Activated CD8-positive, alpha-beta T cell treated with anti-CD3 and anti-CD28 coated beads for 36 hours (primary cell): ENCODE data around the gene RASGRP4. TPM values are rescaled to one million over a fixed set of nuclear protein-coding genes. Genes with fewer than 3 reads are reported as not detected.

Source experiments
- ATAC-seq: fragments of 200-7000 bp; cut with Tn5 transposase; one replicate; pipeline ENCODE4 v1.10.0; 2021; ENCODE audit warnings: mild to moderate bottlenecking, moderate library complexity
- CTCF ChIA-PET: fragments of 350-600 bp; sonication (Branson Sonifier 250); formaldehyde crosslinking; loops from one replicate; lab custom pipeline; 2021; ENCODE audit warnings: antibody characterized with exemption; lab: Charles Lee
- POLR2A ChIA-PET: fragments of 350-600 bp; sonication (Branson Sonifier 250); formaldehyde crosslinking; loops from one replicate; lab custom pipeline; 2021; ENCODE audit warnings: antibody characterized with exemption; lab: Charles Lee
- DNase-seq: peaks from one replicate; pipeline ENCODE4 v3.0.0-alpha.2; 2020
- H3K27ac Mint-ChIP-seq: one replicate; pipeline ENCODE4 v1.8.0; 2021; ENCODE audit warnings: mild to moderate bottlenecking, mixed read lengths
- H3K27me3 Mint-ChIP-seq: one replicate; pipeline ENCODE4 v1.8.0; 2021; ENCODE audit warnings: mixed read lengths
- H3K36me3 Mint-ChIP-seq: one replicate; pipeline ENCODE4 v1.8.0; 2021; ENCODE audit warnings: low read depth, mixed read lengths
- H3K4me1 Mint-ChIP-seq: one replicate; pipeline ENCODE4 v1.8.0; 2021; ENCODE audit warnings: low read depth, mixed read lengths
- H3K4me3 Mint-ChIP-seq: one replicate; pipeline ENCODE4 v1.8.0; 2021; ENCODE audit warnings: mild to moderate bottlenecking, moderate library complexity, mixed read lengths
- H3K9me3 Mint-ChIP-seq: one replicate; pipeline ENCODE4 v1.8.0; 2021; ENCODE audit warnings: mixed read lengths
- intact Hi-C: fragments of 100-400 bp; cut with micrococcal nuclease; formaldehyde crosslinking; loops from one replicate; pipeline ENCODE4 v1.10.0; 2022
- total RNA-seq, 2 experiments: library from RNA; stranded (reverse); gene quantifications; one replicate each; pipeline ENCODE4 v1.2.3, GENCODE V29; 2021
- TF ChIP-seq, protein P1 (sequence below): fragments of 200-600 bp; IDR thresholded peaks from one replicate; pipeline ENCODE4 v1.8.0; 2022; ENCODE audit warnings: antibody characterized with exemption, mild to moderate bottlenecking

Gene RASGRP4
- total RNA-seq, 2 experiments from 2014 or later: 1.4 to 1.8 TPM

DNA sequence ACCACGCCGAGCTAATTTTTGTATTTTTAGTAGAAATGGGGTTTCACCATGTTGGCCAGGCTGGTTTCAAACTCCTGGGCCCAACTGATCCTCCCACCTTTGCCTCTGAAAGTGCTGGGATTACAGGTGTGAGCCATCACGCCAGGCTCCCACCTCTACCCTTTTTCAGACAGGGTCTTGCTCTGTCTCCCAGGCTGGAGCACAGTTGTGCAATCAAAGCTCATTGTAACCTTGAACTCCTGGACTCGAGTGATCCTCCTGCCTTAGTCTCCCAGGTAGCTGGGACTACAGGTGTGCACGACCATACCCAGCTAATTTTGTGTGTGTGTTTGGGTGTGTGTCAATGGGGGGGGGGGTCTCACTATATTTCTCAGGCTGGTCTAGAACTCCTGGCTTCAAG is 1.7 kb downstream of the RASGRP4 start:
- Mint-ChIP-seq H3K4me3 (no peak overlapping the region), H3K36me3 (no peaks in the 10 kb centered on the region), H3K4me1 (peaks cover 17% of the 10 kb centered on the region), H3K27me3 (peaks cover 6% of the 10 kb centered on the region), H3K27ac (no peak overlapping the region), H3K9me3 (no peaks in the 10 kb centered on the region)
- ATAC-seq (no peak), DNase-seq (no peak)
- TF ChIP-seq, protein P1, sequence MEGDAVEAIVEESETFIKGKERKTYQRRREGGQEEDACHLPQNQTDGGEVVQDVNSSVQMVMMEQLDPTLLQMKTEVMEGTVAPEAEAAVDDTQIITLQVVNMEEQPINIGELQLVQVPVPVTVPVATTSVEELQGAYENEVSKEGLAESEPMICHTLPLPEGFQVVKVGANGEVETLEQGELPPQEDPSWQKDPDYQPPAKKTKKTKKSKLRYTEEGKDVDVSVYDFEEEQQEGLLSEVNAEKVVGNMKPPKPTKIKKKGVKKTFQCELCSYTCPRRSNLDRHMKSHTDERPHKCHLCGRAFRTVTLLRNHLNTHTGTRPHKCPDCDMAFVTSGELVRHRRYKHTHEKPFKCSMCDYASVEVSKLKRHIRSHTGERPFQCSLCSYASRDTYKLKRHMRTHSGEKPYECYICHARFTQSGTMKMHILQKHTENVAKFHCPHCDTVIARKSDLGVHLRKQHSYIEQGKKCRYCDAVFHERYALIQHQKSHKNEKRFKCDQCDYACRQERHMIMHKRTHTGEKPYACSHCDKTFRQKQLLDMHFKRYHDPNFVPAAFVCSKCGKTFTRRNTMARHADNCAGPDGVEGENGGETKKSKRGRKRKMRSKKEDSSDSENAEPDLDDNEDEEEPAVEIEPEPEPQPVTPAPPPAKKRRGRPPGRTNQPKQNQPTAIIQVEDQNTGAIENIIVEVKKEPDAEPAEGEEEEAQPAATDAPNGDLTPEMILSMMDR: no peak
- intact Hi-C loops: no loop called here
- POLR2A ChIA-PET: interaction anchor here (0.6 kb wide), 1 partner anchor 38 kb away, joined by 3 read pairs; no protein-coding TSS in a partner anchor
- CTCF ChIA-PET: interaction anchor here (3.5 kb wide), 1 partner anchor 21 kb away, joined by 19 read pairs; the partner anchor contains the start of gene FAM98C

DNA sequence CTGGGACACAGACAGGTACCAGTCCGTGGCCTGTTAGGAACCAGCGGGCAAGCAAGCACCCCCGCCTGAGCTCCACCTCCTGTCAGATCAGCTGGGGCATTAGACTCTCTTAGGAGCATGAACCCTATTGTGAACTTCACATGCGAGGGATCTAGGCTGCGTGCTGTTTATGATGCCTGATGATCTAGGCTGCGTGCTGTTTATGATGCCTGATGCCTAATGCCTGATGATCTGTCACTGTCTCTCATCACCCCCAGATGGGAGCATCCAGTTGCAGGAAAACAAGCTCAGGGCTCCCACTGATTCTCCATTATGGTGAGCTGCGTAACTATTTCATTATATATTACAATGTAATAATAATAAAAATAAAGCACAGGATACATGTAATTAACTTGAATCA is 3.6 kb downstream of the RASGRP4 start:
- ChIA-PET POLR2A (interaction anchor here (0.6 kb wide), 1 partner anchor 48 kb away, joined by 3 read pairs; the partner anchor contains the start of gene PSMD8), CTCF (interaction anchor here (0.8 kb wide), 1 partner anchor 20 kb away, joined by 3 read pairs; the partner anchor contains the start of gene FAM98C)
- Mint-ChIP-seq H3K27ac (no peak overlapping the region), H3K36me3 (no peaks in the 10 kb centered on the region), H3K9me3 (no peaks in the 10 kb centered on the region), H3K27me3 (peaks cover 3% of the 10 kb centered on the region), H3K4me1 (peaks cover 16% of the 10 kb centered on the region), H3K4me3 (no peak overlapping the region)
- ATAC-seq (no peak), DNase-seq (no peak)
- intact Hi-C loops: no loop called here
- TF ChIP-seq, protein P1: no peak

DNA sequence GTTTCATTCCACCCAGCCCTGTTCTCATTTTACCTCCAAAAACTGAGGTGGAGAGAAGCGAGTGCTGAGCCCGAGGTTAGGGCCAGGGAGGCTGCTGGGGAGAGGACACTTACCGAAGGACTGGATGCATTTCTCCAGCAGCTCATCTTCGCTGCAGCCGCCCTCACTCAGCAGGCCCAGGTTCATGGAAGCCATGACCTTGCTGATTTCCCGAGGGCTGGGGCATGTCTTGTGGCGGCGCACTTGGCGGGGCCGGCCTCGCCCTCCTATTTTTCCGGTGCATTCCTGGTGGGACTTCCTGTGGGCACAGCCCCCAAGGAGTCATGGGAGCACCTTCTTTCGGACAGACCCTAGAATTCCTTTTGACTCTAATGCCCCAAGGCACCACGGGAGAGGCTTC is 4.2 kb downstream of the RASGRP4 start:
- ChIA-PET CTCF (interaction anchor here (7.3 kb wide), 1 partner anchor 19 kb away, joined by 35 read pairs; the partner anchor contains the start of gene FAM98C), POLR2A (interaction anchor here (0.6 kb wide), 1 partner anchor 47 kb away, joined by 3 read pairs; the partner anchor contains the start of gene PSMD8)
- H3K27ac Mint-ChIP-seq: no peak overlapping the region
- H3K4me1 Mint-ChIP-seq: peaks cover 20% of the 10 kb centered on the region
- no peaks in the 10 kb centered on the region for H3K36me3 Mint-ChIP-seq
- intact Hi-C loops: no loop called here
- ATAC-seq (no peak), DNase-seq (no peak)
- no peak overlapping the region for H3K4me3 Mint-ChIP-seq
- H3K27me3 Mint-ChIP-seq: peaks cover 3% of the 10 kb centered on the region
- TF ChIP-seq, protein P1: no peak
- H3K9me3 Mint-ChIP-seq: no peaks in the 10 kb centered on the region

DNA sequence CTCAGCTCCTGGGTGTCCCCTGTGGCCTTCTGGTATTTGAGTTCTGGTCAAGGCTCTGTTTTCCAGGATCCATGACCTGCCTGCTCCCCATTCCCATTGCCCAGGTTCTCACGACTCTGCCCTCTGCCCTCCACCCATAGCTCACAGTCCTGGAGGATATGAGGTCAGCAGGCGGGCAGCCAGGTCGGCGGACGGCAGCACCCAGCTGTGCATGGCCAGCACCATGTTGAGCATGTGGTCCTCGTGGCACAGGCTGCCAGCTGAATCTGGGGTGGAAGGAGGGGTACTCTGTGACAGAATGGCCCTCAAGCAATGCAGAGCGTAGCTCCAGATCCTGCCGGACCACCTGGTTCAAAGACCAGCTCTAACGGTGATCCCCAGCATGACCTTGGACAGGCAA is 5.1 kb downstream of the RASGRP4 start:
- ATAC-seq: no peak
- TF ChIP-seq, protein P1: no peak
- ChIA-PET POLR2A (no interaction called here), CTCF (interaction anchor here (7.3 kb wide), 1 partner anchor 18 kb away, joined by 35 read pairs; the partner anchor contains the start of gene FAM98C)
- peaks cover 16% of the 10 kb centered on the region for H3K4me1 Mint-ChIP-seq
- no peak overlapping the region for H3K27ac Mint-ChIP-seq
- no peaks in the 10 kb centered on the region for H3K36me3 Mint-ChIP-seq
- DNase-seq: no peak
- no peaks in the 10 kb centered on the region for H3K9me3 Mint-ChIP-seq
- H3K27me3 Mint-ChIP-seq: peaks cover 3% of the 10 kb centered on the region
- H3K4me3 Mint-ChIP-seq: no peak overlapping the region
- intact Hi-C loops: no loop called here
